ENCODE results near the gene DNASE1. TPM values are rescaled to one million over a fixed set of nuclear protein-coding genes. Genes with fewer than 3 reads are reported as not detected.

The DNASE1 gene
- total and polyA plus RNA-seq, 12 donors, result 3.3 to 15.9 (median 7.4) TPM

DNA sequence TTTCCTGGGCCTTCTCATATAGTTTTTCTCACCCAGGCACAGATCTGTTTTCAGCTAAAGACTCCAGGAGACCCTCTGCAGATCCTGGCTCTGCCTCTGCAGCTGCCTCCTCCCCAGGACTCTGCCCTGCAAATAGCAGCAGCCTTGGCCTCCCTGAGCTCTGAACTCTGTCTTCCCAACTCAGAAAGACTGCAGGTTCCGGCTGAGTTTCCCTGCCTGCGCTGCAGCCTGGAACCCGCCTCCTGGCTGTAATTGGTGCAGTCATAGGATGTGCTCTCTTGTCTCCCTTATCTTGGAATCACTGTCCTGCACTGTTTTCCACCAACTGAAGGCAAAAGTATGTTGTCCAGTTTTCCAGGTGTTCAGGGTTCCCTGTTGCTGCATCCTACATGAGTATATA lies 14.3 kb upstream of the DNASE1 start:
- WGBS, 2 donors, result 93% methylated on average over 3 of the region's 3 CpGs
- peaks cover 0 to 38% (median 4%) of the 10 kb centered on the region in 9 donors for H3K36me3 ChIP-seq
- no peaks in the 10 kb centered on the region for H3K27me3 ChIP-seq
- H3K4me1 ChIP-seq, result peaks cover 0 to 10% (median 0%) of the 10 kb centered on the region in 9 donors
- H3K4me3 ChIP-seq, result no peak overlapping the region
- intact Hi-C loops (cut with DNase I), result no loop called here
- H3K27ac ChIP-seq, result no peak overlapping the region
- ATAC-seq, result no peak
- DNase-seq, result no peak
- H3K9me3 ChIP-seq, result no peaks in the 10 kb centered on the region
- TF ChIP-seq, protein P1, sequence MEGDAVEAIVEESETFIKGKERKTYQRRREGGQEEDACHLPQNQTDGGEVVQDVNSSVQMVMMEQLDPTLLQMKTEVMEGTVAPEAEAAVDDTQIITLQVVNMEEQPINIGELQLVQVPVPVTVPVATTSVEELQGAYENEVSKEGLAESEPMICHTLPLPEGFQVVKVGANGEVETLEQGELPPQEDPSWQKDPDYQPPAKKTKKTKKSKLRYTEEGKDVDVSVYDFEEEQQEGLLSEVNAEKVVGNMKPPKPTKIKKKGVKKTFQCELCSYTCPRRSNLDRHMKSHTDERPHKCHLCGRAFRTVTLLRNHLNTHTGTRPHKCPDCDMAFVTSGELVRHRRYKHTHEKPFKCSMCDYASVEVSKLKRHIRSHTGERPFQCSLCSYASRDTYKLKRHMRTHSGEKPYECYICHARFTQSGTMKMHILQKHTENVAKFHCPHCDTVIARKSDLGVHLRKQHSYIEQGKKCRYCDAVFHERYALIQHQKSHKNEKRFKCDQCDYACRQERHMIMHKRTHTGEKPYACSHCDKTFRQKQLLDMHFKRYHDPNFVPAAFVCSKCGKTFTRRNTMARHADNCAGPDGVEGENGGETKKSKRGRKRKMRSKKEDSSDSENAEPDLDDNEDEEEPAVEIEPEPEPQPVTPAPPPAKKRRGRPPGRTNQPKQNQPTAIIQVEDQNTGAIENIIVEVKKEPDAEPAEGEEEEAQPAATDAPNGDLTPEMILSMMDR (IDR thresholded peaks at IDR 0.05), result no peak

DNA sequence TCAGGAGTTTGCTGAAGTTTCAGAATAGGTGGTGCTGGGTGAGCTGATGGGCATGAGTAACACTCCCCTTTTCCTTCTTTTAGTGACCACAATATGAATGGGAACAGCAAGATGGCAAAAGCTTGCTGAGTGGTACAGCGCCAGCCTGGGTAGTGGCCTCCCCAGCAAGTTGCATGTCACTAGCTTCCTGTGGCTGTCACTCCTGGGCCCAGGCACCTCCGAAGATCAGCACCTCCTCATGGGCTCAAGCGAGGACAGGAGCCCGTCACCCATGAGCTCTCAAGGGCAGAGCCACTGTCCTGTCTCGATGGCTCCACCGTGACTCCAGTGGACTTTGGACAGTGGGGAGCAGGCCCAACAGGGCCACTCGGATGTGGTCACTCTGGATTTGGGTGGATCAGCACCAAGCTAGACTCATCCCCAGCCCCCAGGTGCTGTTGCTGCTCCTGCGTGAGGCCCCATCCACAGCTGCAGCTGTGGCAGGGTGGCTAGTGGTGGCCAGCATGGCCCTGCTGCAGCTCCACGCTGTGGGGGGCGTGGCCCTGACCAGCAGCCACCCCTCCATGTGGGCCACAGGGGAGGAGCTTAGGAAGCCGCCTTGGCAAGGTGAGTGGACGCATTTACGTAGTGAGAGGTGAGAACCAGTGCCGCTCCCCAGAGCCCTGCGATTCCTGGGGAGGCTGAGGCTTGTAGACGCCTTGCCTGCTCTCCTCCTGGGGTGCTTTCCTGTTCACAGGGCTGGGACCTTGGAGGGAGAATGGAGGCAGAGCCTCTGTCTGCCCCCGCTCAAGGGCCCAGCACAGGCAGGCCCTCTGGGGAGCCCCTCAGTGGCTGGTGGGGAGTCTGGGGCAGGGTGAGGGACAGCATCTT lies 13.6 kb upstream of the DNASE1 start:
- WGBS, 2 donors, result 95 to 97% methylated on average over 17 of the region's 17 CpGs
- intact Hi-C loops (cut with DNase I), result no loop called here
- H3K4me1 ChIP-seq, result peaks cover 0 to 10% (median 0%) of the 10 kb centered on the region in 9 donors
- TF ChIP-seq, protein P1 (IDR thresholded peaks at IDR 0.05), result no peak
- H3K4me3 ChIP-seq, result no peak overlapping the region
- DNase-seq (no peak), ATAC-seq (peak in 1 of 8 donors; percentile 36)
- H3K9me3 ChIP-seq, result no peaks in the 10 kb centered on the region
- H3K27me3 ChIP-seq, result no peaks in the 10 kb centered on the region
- H3K27ac ChIP-seq, result no peak overlapping the region
- peaks cover 0 to 42% (median 4%) of the 10 kb centered on the region in 9 donors for H3K36me3 ChIP-seq

DNA sequence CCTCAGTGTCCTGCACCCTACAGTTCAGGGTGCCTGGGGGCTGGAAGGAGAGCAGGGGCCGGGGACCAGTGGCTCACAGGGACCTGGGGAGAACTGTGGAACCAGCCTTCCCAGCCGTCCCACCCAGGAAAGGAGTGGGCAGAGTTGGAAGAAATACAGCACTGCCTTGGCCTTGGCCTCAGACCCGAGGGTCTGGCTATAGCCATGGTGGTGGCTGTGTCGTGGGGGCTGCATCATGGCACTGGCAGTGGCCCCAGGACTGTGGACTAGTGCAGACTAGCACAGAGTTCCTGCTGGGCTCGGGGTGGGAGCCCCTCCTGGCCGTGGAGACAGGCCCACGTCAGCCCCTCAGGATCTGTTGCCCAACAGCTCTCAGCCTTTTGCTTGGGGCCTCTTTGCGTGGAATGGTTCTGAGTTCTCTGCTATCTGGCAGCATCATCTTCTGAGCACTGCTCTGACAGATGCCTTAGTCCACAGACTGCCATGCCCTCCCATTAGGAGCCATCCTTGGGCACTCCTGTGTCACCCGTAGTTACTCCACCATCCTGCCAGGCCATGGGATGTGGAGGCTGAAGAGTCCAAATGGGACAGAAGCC lies 12.6 kb upstream of the DNASE1 start:
- H3K36me3 ChIP-seq, result peaks cover 0 to 42% (median 4%) of the 10 kb centered on the region in 9 donors
- TF ChIP-seq, protein P1 (IDR thresholded peaks at IDR 0.05), result no peak
- ATAC-seq (no peak), DNase-seq (no peak)
- intact Hi-C loops (cut with DNase I), result no loop called here
- H3K27ac ChIP-seq, result no peak overlapping the region
- WGBS, 2 donors, result 94 to 95% methylated on average over 9 of the region's 9 CpGs
- peaks cover 0 to 9% (median 0%) of the 10 kb centered on the region in 9 donors for H3K4me1 ChIP-seq
- no peaks in the 10 kb centered on the region for H3K9me3 ChIP-seq
- H3K27me3 ChIP-seq, result no peaks in the 10 kb centered on the region
- no peak overlapping the region for H3K4me3 ChIP-seq

DNA sequence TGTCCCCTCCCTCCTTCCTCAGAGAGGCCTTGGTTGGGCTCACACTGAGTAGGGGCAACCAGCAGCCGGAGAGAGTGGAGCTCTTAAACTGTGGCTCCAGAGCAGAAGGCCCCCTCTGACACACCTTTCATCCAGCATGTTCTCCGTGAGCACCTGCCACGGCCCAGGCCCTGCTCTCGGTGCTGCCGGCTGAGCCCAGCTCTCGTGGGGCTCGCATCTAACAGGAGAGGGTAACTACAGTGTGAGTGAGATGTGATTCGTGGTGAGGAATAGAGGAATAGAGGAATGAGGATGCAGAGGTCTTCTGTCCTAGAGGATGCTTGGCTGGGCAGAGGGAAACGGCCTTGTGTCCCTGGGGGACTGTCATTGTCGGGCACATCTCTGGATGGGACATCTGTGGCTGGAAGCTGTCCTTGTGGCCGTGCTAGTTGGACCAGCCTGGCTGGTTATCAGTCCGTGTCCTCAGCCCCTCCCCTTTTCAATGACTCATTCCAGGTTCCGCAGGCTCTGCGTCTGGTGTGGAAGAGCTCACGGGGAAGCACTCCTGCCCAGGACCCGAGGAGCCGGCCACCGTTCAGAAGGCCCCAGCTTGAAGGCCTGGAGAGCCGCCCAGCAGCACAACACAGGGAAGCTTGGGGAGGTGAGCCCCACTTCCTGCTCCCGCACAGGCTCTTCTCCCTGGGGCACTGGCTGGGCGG lies 11.9 kb upstream of the DNASE1 start:
- Histone ChIP-seq H3K9me3 (no peaks in the 10 kb centered on the region), H3K36me3 (peaks cover 0 to 42% (median 4%) of the 10 kb centered on the region in 9 donors), H3K27me3 (no peaks in the 10 kb centered on the region), H3K27ac (no peak overlapping the region), H3K4me1 (peaks cover 0 to 6% (median 0%) of the 10 kb centered on the region in 9 donors), H3K4me3 (no peak overlapping the region)
- 60 to 64% methylated on average over 21 of the region's 21 CpGs for WGBS, 2 donors
- TF ChIP-seq, protein P1 (IDR thresholded peaks at IDR 0.05), result no peak
- intact Hi-C loops (cut with DNase I), result no loop called here
- no peak for DNase-seq
- ATAC-seq, result peak in 5 of 8 donors; percentile 23 to 60 (median 57)

Data from heart right ventricle (tissue), 16 donors.